HG03175 (cell line): ENCODE results near the gene LIPA.
"Not testable (repeated sequence)": the region's sequence is repeated elsewhere in the genome, so short reads cannot be mapped to it uniquely, and the experiment has no call there.

Experiments used
- ATAC-seq: cut with Tn5 transposase; IDR thresholded peaks from one replicate; pipeline ENCODE4 v1.9.1; 2021; ENCODE audit warnings: mild to moderate bottlenecking, moderate library complexity; ENCODE audit not compliant: unreplicated experiment

LIPA gene

GRCh38 chr10:89271532-89271931 lies 20.0 kb upstream of the LIPA start:
- no peak for ATAC-seq

GRCh38 chr10:89270153-89270483 lies 18.5 kb upstream of the LIPA start:
- ATAC-seq: no peak

- ATAC-seq: no peak
These were observed 18.0 kb upstream of the LIPA start for GRCh38 chr10:89269433-89270152.

GRCh38 chr10:89266721-89267453 lies 15.3 kb upstream of the LIPA start:
- ATAC-seq: no peak

- no peak for ATAC-seq
These were observed 12.0 kb upstream of the LIPA start for GRCh38 chr10:89263531-89263930.

GRCh38 chr10:89263091-89263490 lies 11.5 kb upstream of the LIPA start:
- no peak for ATAC-seq

- ATAC-seq: no peak
These were observed 10.8 kb upstream of the LIPA start for GRCh38 chr10:89262086-89263051.

GRCh38 chr10:89258881-89259280 lies 7.3 kb upstream of the LIPA start:
- ATAC-seq: no peak

- no peak for ATAC-seq
These were observed 6.0 kb upstream of the LIPA start for GRCh38 chr10:89257581-89257980.

- no peak for ATAC-seq
These were observed 5.4 kb upstream of the LIPA start for GRCh38 chr10:89256962-89257361.

GRCh38 chr10:89256340-89256739 lies 4.8 kb upstream of the LIPA start:
- no peak for ATAC-seq

GRCh38 chr10:89255793-89256192 lies 4.2 kb upstream of the LIPA start:
- no peak for ATAC-seq

- ATAC-seq: not testable (repeated sequence)
These were observed 3.6 kb upstream of the LIPA start for GRCh38 chr10:89255091-89255579.

GRCh38 chr10:89252225-89252585 lies 630 bp upstream of the LIPA start:
- ATAC-seq: no peak

- ATAC-seq: no peak
These were observed 638 bp downstream of the LIPA start for GRCh38 chr10:89250865-89251408.

- no peak for ATAC-seq
These were observed 2.6 kb downstream of the LIPA start for GRCh38 chr10:89248990-89249389.

GRCh38 chr10:89247623-89248022 lies 4.0 kb downstream of the LIPA start:
- not testable (repeated sequence) for ATAC-seq

GRCh38 chr10:89245802-89246201 lies 5.8 kb downstream of the LIPA start:
- peak; percentile 62 for ATAC-seq

- no peak for ATAC-seq
These were observed 8.6 kb downstream of the LIPA start for GRCh38 chr10:89242840-89243568.

GRCh38 chr10:89242345-89242684 lies 9.3 kb downstream of the LIPA start:
- ATAC-seq: no peak
